Stimulated activated CD8-positive, alpha-beta memory T cell treated with anti-CD3 and anti-CD28 coated beads, Interleukin-7, amount 100 ng/mL, for 24 hours (primary cell): Measurements from ENCODE around the gene CDH4.
"Not testable (repeated sequence)": the region's sequence is repeated elsewhere in the genome, so short reads cannot be mapped to it uniquely, and the experiment has no call there.

Experiments used
- DNase-seq: peaks from one replicate; pipeline ENCODE4 v3.0.0-alpha.2; 2020; ENCODE audit warnings: low read depth

CDH4 gene

GRCh38 chr20:61932199-61932592 lies 680.1 kb downstream of the CDH4 start:
- DNase-seq = no peak

GRCh38 chr20:61932711-61933480 lies 680.8 kb downstream of the CDH4 start:
- no peak for DNase-seq

- DNase-seq = no peak
Observed at GRCh38 chr20:61933481-61933950, 681.5 kb downstream of the CDH4 start.

GRCh38 chr20:61933951-61934715 lies 682.1 kb downstream of the CDH4 start:
- DNase-seq = no peak

GRCh38 chr20:61934716-61935530 lies 682.9 kb downstream of the CDH4 start:
- no peak for DNase-seq

GRCh38 chr20:61935926-61936700 lies 684.1 kb downstream of the CDH4 start:
- DNase-seq = no peak

GRCh38 chr20:61936701-61937131 lies 684.7 kb downstream of the CDH4 start:
- no peak for DNase-seq

- DNase-seq = no peak
Observed at GRCh38 chr20:61937146-61937962, 685.3 kb downstream of the CDH4 start.

GRCh38 chr20:61937963-61938838 lies 686.1 kb downstream of the CDH4 start:
- DNase-seq = no peak

- DNase-seq = no peak
Observed at GRCh38 chr20:61938839-61939690, 687.0 kb downstream of the CDH4 start.

GRCh38 chr20:61939691-61940360 lies 687.8 kb downstream of the CDH4 start:
- no peak for DNase-seq

GRCh38 chr20:61940491-61940890 lies 688.4 kb downstream of the CDH4 start:
- no peak for DNase-seq

GRCh38 chr20:61940976-61941720 lies 689.1 kb downstream of the CDH4 start:
- no peak for DNase-seq

GRCh38 chr20:61941721-61942405 lies 689.8 kb downstream of the CDH4 start:
- no peak for DNase-seq

- no peak for DNase-seq
Observed at GRCh38 chr20:61942526-61942925, 690.5 kb downstream of the CDH4 start.

- DNase-seq = not testable (repeated sequence)
Observed at GRCh38 chr20:61944967-61945366, 692.9 kb downstream of the CDH4 start.

- not testable (repeated sequence) for DNase-seq
Observed at GRCh38 chr20:61945495-61945894, 693.4 kb downstream of the CDH4 start.
